ENCODE data around the gene SLC22A23.

Gene SLC22A23

GRCh38 chr6:3260296-3260695 lies 196.6 kb downstream of the SLC22A23 start:
- H3K4me1 ChIP-seq (ENCODE audit: control insufficient read depth in 1 of 2, insufficient read depth in 1 of 2, low read depth in 1 of 2, low read length in 1 of 2): peaks cover 14 to 16% of the 10 kb centered on the region in 2 experiments
- H3K4me3 ChIP-seq (ENCODE audit: low read depth in 1 of 2, low read length in 1 of 2): no peak overlapping the region
- no peaks in the 10 kb centered on the region for H3K9me3 ChIP-seq
- TF ChIP-seq, protein P1, sequence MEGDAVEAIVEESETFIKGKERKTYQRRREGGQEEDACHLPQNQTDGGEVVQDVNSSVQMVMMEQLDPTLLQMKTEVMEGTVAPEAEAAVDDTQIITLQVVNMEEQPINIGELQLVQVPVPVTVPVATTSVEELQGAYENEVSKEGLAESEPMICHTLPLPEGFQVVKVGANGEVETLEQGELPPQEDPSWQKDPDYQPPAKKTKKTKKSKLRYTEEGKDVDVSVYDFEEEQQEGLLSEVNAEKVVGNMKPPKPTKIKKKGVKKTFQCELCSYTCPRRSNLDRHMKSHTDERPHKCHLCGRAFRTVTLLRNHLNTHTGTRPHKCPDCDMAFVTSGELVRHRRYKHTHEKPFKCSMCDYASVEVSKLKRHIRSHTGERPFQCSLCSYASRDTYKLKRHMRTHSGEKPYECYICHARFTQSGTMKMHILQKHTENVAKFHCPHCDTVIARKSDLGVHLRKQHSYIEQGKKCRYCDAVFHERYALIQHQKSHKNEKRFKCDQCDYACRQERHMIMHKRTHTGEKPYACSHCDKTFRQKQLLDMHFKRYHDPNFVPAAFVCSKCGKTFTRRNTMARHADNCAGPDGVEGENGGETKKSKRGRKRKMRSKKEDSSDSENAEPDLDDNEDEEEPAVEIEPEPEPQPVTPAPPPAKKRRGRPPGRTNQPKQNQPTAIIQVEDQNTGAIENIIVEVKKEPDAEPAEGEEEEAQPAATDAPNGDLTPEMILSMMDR (IDR thresholded peaks at IDR 0.05): no peak
- no peak overlapping the region for H3K27ac ChIP-seq
- H3K27me3 ChIP-seq: peaks cover 32% of the 10 kb centered on the region
- H3K36me3 ChIP-seq: peaks cover 15% of the 10 kb centered on the region

DNA sequence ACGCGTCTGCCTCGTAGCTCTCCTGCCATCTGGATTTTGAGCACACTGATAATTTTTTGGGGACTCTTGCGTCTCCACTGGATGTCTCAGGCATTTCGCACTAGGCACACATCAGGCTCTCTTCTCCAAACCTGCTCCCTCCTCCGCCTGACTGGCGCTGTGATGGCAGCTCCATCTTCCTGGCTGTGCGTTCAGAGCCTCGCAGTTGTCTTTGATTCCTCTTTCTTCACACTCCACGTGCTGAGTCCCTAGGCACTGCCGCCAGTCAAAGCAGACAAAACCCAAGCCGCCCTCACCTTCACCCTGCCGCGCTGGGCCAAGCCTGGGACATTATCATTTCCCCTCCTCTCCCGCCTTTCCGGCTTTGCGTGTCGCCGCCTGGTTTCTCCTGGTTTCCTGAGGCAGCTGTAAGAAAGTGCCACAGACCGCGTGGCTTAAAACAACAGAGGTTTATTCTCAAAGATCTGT lies 197.3 kb downstream of the SLC22A23 start:
- H3K4me1 ChIP-seq (ENCODE audit: control insufficient read depth in 1 of 2, insufficient read depth in 1 of 2, low read depth in 1 of 2, low read length in 1 of 2): peaks cover 14 to 16% of the 10 kb centered on the region in 2 experiments
- H3K9me3 ChIP-seq: no peaks in the 10 kb centered on the region
- TF ChIP-seq, protein P1 (IDR thresholded peaks at IDR 0.05): no peak
- peak overlapping the region; percentile 75 for H3K27ac ChIP-seq
- peaks cover 13% of the 10 kb centered on the region for H3K36me3 ChIP-seq
- peaks cover 39% of the 10 kb centered on the region for H3K27me3 ChIP-seq
- peak overlapping the region; percentile 92 to 93 for H3K4me3 ChIP-seq (ENCODE audit: low read depth in 1 of 2, low read length in 1 of 2)

DNA sequence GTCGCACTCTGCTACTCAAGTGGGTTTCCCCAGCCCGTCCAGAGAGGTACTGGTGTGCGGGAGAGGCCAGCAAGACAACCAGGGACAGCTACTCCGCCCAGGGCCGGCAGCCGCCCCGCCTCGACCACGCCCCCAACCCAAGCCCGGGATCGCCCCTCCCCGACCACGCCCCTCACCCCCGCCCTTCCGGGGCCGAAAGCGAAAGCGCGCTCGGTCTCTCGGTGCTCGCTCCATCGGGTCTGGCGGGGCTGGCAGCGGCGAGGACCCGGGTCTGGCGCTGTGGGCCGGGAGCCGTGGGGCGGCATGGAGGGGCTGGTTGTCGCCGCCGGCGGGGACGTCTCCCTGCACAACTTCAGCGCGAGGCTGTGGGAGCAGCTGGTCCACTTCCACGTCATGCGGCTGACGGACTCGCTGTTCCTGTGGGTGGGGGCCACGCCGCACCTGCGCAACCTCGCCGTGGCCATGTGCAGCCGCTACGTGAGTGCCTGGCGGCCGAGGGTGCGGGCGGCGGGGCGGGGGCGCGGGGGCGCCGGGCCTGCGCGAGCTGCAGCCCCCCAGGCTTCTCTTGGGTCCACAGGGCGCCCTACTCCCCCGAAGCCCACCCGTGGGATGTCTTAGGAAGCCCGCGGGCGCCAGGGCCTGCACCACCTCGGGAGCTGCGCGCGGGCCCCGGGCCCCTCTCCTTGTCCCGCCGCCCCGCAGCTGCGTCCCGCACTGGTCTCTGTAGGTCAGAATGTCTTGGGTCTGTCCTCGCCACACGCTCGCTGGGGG lies 197.9 kb downstream of the SLC22A23 start, which contains the start of gene PSMG4:
TSS of gene PSMG4 (plus strand) at position 228 of the 771 bp plus-strand sequence. CDS start at position 304, 76 bp downstream.
- Histone ChIP-seq H3K9me3 (no peaks in the 10 kb centered on the region), H3K4me3 (ENCODE audit: low read depth in 1 of 2, low read length in 1 of 2) (peak within 1 kb of the TSS; percentile 92 to 93), H3K4me1 (ENCODE audit: control insufficient read depth in 1 of 2, insufficient read depth in 1 of 2, low read depth in 1 of 2, low read length in 1 of 2) (peaks cover 14 to 16% of the 10 kb centered on the region in 2 experiments), H3K27me3 (peaks cover 40% of the 10 kb centered on the region), H3K36me3 (peaks cover 7% of the 10 kb centered on the region), H3K27ac (peak within 1 kb of the TSS; percentile 75)
- TF ChIP-seq, protein P1 (IDR thresholded peaks at IDR 0.05): peak; percentile 40

DNA sequence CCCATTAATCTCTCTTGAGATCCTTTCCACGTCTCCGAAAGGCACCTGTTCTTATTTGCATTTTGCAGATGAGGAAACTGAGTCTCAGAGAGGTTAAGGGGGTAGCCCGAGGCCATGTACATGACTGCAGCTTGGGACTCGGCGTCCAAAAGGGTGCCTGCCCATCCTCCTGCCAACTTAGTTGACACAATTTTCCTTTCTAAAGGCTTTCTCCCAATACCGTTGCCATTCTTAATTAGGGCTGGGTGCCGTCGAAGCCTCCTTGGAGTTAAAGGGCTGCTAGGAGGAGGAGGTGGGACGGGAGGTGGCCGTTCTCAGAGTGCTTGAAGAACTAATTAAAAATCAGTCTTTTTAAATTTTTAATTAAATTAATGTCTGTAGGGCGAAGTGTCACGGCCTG lies 198.6 kb downstream of the SLC22A23 start:
- Histone ChIP-seq H3K4me3 (ENCODE audit: low read depth in 1 of 2, low read length in 1 of 2) (peak overlapping the region; percentile 92 to 93), H3K27ac (no peak overlapping the region)
- TF ChIP-seq, protein P1 (IDR thresholded peaks at IDR 0.05): no peak

GRCh38 chr6:3253597-3253961 lies 203.3 kb downstream of the SLC22A23 start:
- TF ChIP-seq, protein P1 (IDR thresholded peaks at IDR 0.05): no peak
- H3K9me3 ChIP-seq: no peaks in the 10 kb centered on the region
- peaks cover 68% of the 10 kb centered on the region for H3K27me3 ChIP-seq
- H3K4me3 ChIP-seq (ENCODE audit: low read depth in 1 of 2, low read length in 1 of 2): no peak overlapping the region
- H3K27ac ChIP-seq: no peak overlapping the region
- no peaks in the 10 kb centered on the region for H3K36me3 ChIP-seq
- peaks cover 10 to 14% of the 10 kb centered on the region in 2 experiments for H3K4me1 ChIP-seq (ENCODE audit: control insufficient read depth in 1 of 2, insufficient read depth in 1 of 2, low read depth in 1 of 2, low read length in 1 of 2)

More for the DNA sequence above, 198.6 kb downstream of the SLC22A23 start:
- Histone ChIP-seq H3K4me1 (ENCODE audit: control insufficient read depth in 1 of 2, insufficient read depth in 1 of 2, low read depth in 1 of 2, low read length in 1 of 2) (peaks cover 14 to 16% of the 10 kb centered on the region in 2 experiments), H3K27me3 (peaks cover 40% of the 10 kb centered on the region), H3K36me3 (no peaks in the 10 kb centered on the region), H3K9me3 (no peaks in the 10 kb centered on the region)

All from neutrophil (primary cell).